ENCODE results near the gene STN1. TPM values are rescaled to one million over a fixed set of nuclear protein-coding genes. Genes with fewer than 3 reads are reported as not detected.
A peak's percentile ranks its signal among the peaks of the same experiment; 100 is the strongest.

The STN1 gene
- polyA plus RNA-seq, 1 of the 3 experiments (the other 2 are of a cell fraction), result 22.1 TPM

GRCh38 chr10:103916876-103917275 lies 1.1 kb downstream of the STN1 start:
- CTCF ChIA-PET, result interaction anchor here (1.0 to 1.4 kb wide), 4 partner anchors 29 to 204 kb away, joined by 3 to 5 read pairs (median 4); no protein-coding TSS in a partner anchor
- Histone ChIP-seq H3K9me3 (no peaks in the 10 kb centered on the region), H3K27ac (ENCODE audit: low read depth in 2 of 2, low read length in 1 of 2) (peak overlapping the region; percentile 92 to 96; a peak in 3 of 4 replicates), H3K9ac (peak overlapping the region; percentile 89; the same call in 1 of the 2 replicates), H2AFZ (ENCODE audit: low read depth) (peak overlapping the region; percentile 98), H3K9me2 (no peaks in the 10 kb centered on the region), H3F3A (replicated peaks; ENCODE audit: insufficient read depth) (peaks cover 11% of the 10 kb centered on the region), H3K79me2 (ENCODE audit: insufficient read depth) (peaks cover 42% of the 10 kb centered on the region), H4K20me1 (ENCODE audit: insufficient read depth) (no peaks in the 10 kb centered on the region), H3K4me3 (ENCODE audit: low read depth in 2 of 2, low read length in 1 of 2) (peak overlapping the region; percentile 89 to 97), H3K4me2 (peak overlapping the region; percentile 99), H3K27me3 (ENCODE audit: insufficient read depth) (no peaks in the 10 kb centered on the region), H3K36me3 (replicated peaks in 1 of 2; ENCODE audit: control insufficient read depth in 1 of 2, insufficient read depth in 2 of 2, low read length in 1 of 2) (peaks cover 7 to 9% of the 10 kb centered on the region in 2 experiments), H3K4me1 (ENCODE audit: control insufficient read depth in 1 of 2, insufficient read depth in 2 of 2, low read depth in 1 of 2, low read length in 1 of 2) (peaks cover 3 to 17% of the 10 kb centered on the region in 2 experiments; a peak in 2 of 4 replicates)
- POLR2A ChIA-PET, result interaction anchor here (1.5 kb wide), 1 partner anchor 9 kb away, joined by 5 read pairs; no protein-coding TSS in a partner anchor
- no peak for TF ChIP-seq GATA2 (CRISPR knock-in tag; IDR thresholded peaks at IDR 0.05)
- no peak for TF ChIP-seq GABPA (IDR thresholded peaks at IDR 0.05; ENCODE audit: low read depth)
- TF ChIP-seq ZBTB33 (IDR thresholded peaks at IDR 0.05; ENCODE audit: borderline replicate concordance, low read depth), result no peak
- no peak for TF ChIP-seq MAX (IDR thresholded peaks at IDR 0.05; ENCODE audit: low read depth)
- no peak for TF ChIP-seq FOXM1 (IDR thresholded peaks at IDR 0.05; ENCODE audit: low read depth)
- TF ChIP-seq CHD2 (IDR thresholded peaks at IDR 0.05; ENCODE audit: low read length, partially characterized antibody), result no peak
- no peak for TF ChIP-seq NFIC (IDR thresholded peaks at IDR 0.05; ENCODE audit: borderline replicate concordance)
- no peak for TF ChIP-seq SMC3 (IDR thresholded peaks at IDR 0.05; ENCODE audit: low read depth, low read length)
- TF ChIP-seq SIN3A (IDR thresholded peaks at IDR 0.05; ENCODE audit: borderline replicate concordance, low read depth, low read length), result no peak
- 0% methylated on average over 2 of the region's 2 CpGs for WGBS (ENCODE audit: low lambda C conversion rate)
- no peak for DNase-seq

GRCh38 chr10:103916254-103916653 lies 1.7 kb downstream of the STN1 start:
- Histone ChIP-seq H4K20me1 (ENCODE audit: insufficient read depth) (no peaks in the 10 kb centered on the region), H3K36me3 (replicated peaks in 1 of 2; ENCODE audit: control insufficient read depth in 1 of 2, insufficient read depth in 2 of 2, low read length in 1 of 2) (peaks cover 7 to 9% of the 10 kb centered on the region in 2 experiments), H3K27me3 (ENCODE audit: insufficient read depth) (no peaks in the 10 kb centered on the region), H3K9me2 (no peaks in the 10 kb centered on the region), H3K79me2 (ENCODE audit: insufficient read depth) (peaks cover 42% of the 10 kb centered on the region), H3K9me3 (no peaks in the 10 kb centered on the region), H3F3A (replicated peaks; ENCODE audit: insufficient read depth) (peaks cover 11% of the 10 kb centered on the region), H3K27ac (ENCODE audit: low read depth in 2 of 2, low read length in 1 of 2) (peak overlapping the region in 1 of 2 experiments; percentile 96; a peak in 2 of 4 replicates), H3K4me2 (peak overlapping the region; percentile 99), H3K4me3 (ENCODE audit: low read depth in 2 of 2, low read length in 1 of 2) (peak overlapping the region; percentile 26 to 97; a peak in 3 of 4 replicates), H2AFZ (ENCODE audit: low read depth) (peak overlapping the region; percentile 98), H3K9ac (peak overlapping the region; percentile 89; the same call in 1 of the 2 replicates), H3K4me1 (ENCODE audit: control insufficient read depth in 1 of 2, insufficient read depth in 2 of 2, low read depth in 1 of 2, low read length in 1 of 2) (peaks cover 3 to 17% of the 10 kb centered on the region in 2 experiments; a peak in 2 of 4 replicates)
- DNase-seq, result no peak
- 32% methylated on average over 1 of the region's 1 CpG for WGBS (ENCODE audit: low lambda C conversion rate)
- ChIA-PET CTCF (interaction anchor here (1.0 to 1.4 kb wide), 4 partner anchors 28 to 204 kb away, joined by 3 to 5 read pairs (median 4); no protein-coding TSS in a partner anchor), POLR2A (interaction anchor here (1.5 kb wide), 1 partner anchor 8 kb away, joined by 5 read pairs; no protein-coding TSS in a partner anchor)
- 0 out of 2 replicates have a peak, but pooled peaks have one; percentile 8 for TF ChIP-seq TCF12 (IDR thresholded peaks at IDR 0.05)
- TF ChIP-seq RXRA (IDR thresholded peaks at IDR 0.05; ENCODE audit: borderline replicate concordance, low read depth), result no peak
- TF ChIP-seq FOXM1 (IDR thresholded peaks at IDR 0.05; ENCODE audit: low read depth), result no peak
